ENCODE measurements around the gene DLX4.

DLX4 gene

GRCh38 chr17:49946964-49947584 lies 21.9 kb upstream of the DLX4 start:
- DNase-seq: no peak

GRCh38 chr17:49949634-49950033 lies 19.4 kb upstream of the DLX4 start:
- DNase-seq: no peak

GRCh38 chr17:49951362-49952082 lies 17.5 kb upstream of the DLX4 start:
- DNase-seq: no peak

GRCh38 chr17:49952209-49952911 lies 16.6 kb upstream of the DLX4 start:
- DNase-seq: peak; percentile 79 to 85

- no peak for DNase-seq
Measured at GRCh38 chr17:49952912-49953497, 16.0 kb upstream of the DLX4 start.

- DNase-seq: no peak
Measured at GRCh38 chr17:49955157-49955556, 13.8 kb upstream of the DLX4 start.

GRCh38 chr17:49956780-49957179 lies 12.2 kb upstream of the DLX4 start:
- no peak for DNase-seq

- no peak for DNase-seq
Measured at GRCh38 chr17:49957350-49957749, 11.6 kb upstream of the DLX4 start.

- DNase-seq: no peak
Measured at GRCh38 chr17:49958723-49959122, 10.3 kb upstream of the DLX4 start.

- peak; percentile 17 to 43 for DNase-seq
Measured at GRCh38 chr17:49959183-49959935, 9.6 kb upstream of the DLX4 start.

- DNase-seq: no peak
Measured at GRCh38 chr17:49962599-49963308, 6.2 kb upstream of the DLX4 start.

- no peak for DNase-seq
Measured at GRCh38 chr17:49963309-49963625, 5.7 kb upstream of the DLX4 start.

GRCh38 chr17:49963626-49964302 lies 5.2 kb upstream of the DLX4 start:
- peak in 1 of 2 donors; percentile 22 for DNase-seq

- no peak for DNase-seq
Measured at GRCh38 chr17:49964303-49964768, 4.7 kb upstream of the DLX4 start.

- DNase-seq: no peak
Measured at GRCh38 chr17:49964769-49965523, 4.0 kb upstream of the DLX4 start.

GRCh38 chr17:49965524-49965909 lies 3.5 kb upstream of the DLX4 start:
- DNase-seq: peak in 1 of 2 donors; percentile 46

GRCh38 chr17:49966767-49967166 lies 2.2 kb upstream of the DLX4 start:
- DNase-seq: no peak

- DNase-seq: no peak
Measured at GRCh38 chr17:49967205-49967604, 1.8 kb upstream of the DLX4 start.

- no peak for DNase-seq
Measured at GRCh38 chr17:49967621-49968404, 1.2 kb upstream of the DLX4 start.

All from inflammatory macrophage (primary cell).